NB4 (cell line): ENCODE data around the gene MRPL33.
A peak's percentile ranks its signal among the peaks of the same experiment; 100 is the strongest.

Experiments used
- DNase-seq: peaks from one replicate; pipeline ENCODE4 v3.0.0; 2010; ENCODE audit warnings: low read depth
- H3K4me3 ChIP-seq: one replicate; pipeline ENCODE4 v1.5.1; 2011; ENCODE audit warnings: mild to moderate bottlenecking, low read depth, low read length, moderate library complexity
- MYC ChIP-seq: IDR thresholded peaks from 2 replicates; pipeline ENCODE4 v1.6.1; 2011; ENCODE audit warnings: low read depth, low read length
- POLR2A ChIP-seq: IDR thresholded peaks from 2 replicates; pipeline ENCODE4 v1.6.1; 2011; ENCODE audit warnings: mild to moderate bottlenecking; ENCODE audit not compliant: insufficient read length; ENCODE audit errors: extremely low read depth
- TF ChIP-seq, protein P1 (sequence below): IDR thresholded peaks from one replicate; pipeline ENCODE4 v1.5.1; 2012; ENCODE audit warnings: low read depth, low read length
- TF ChIP-seq, protein P2 (sequence below): IDR thresholded peaks from 2 replicates; pipeline ENCODE4 v1.6.1; 2011; ENCODE audit warnings: low read depth, low read length

Gene MRPL33

DNA sequence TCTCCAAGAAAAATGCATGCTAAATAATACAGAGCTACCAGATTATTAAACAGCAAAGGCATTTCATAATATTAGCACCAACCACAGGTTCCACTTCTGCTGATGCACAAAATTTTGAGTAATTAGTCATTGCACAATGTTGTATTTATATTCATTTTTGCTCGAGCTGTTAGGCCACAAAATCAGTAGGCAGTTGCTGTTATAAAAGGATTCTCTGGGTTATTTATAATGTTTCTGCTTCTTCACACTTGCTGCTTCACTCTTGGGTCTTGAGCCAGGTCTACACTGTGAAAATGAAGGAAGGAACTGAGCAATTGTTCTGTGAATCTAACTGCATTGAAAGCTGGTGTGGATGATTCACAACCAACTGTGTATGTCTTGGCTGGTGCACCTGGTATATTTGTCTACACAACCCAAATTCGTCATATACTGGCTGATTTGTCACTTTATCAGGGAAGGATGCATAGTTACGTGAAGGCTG lies 38.3 kb downstream of the MRPL33 start:
- no peak overlapping the region for H3K4me3 ChIP-seq
- peak; percentile 89 for DNase-seq
- TF ChIP-seq, protein P1, sequence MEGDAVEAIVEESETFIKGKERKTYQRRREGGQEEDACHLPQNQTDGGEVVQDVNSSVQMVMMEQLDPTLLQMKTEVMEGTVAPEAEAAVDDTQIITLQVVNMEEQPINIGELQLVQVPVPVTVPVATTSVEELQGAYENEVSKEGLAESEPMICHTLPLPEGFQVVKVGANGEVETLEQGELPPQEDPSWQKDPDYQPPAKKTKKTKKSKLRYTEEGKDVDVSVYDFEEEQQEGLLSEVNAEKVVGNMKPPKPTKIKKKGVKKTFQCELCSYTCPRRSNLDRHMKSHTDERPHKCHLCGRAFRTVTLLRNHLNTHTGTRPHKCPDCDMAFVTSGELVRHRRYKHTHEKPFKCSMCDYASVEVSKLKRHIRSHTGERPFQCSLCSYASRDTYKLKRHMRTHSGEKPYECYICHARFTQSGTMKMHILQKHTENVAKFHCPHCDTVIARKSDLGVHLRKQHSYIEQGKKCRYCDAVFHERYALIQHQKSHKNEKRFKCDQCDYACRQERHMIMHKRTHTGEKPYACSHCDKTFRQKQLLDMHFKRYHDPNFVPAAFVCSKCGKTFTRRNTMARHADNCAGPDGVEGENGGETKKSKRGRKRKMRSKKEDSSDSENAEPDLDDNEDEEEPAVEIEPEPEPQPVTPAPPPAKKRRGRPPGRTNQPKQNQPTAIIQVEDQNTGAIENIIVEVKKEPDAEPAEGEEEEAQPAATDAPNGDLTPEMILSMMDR: no peak
- TF ChIP-seq POLR2A (no peak), MYC (no peak)
- TF ChIP-seq, protein P2, sequence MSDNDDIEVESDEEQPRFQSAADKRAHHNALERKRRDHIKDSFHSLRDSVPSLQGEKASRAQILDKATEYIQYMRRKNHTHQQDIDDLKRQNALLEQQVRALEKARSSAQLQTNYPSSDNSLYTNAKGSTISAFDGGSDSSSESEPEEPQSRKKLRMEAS: no peak

DNA sequence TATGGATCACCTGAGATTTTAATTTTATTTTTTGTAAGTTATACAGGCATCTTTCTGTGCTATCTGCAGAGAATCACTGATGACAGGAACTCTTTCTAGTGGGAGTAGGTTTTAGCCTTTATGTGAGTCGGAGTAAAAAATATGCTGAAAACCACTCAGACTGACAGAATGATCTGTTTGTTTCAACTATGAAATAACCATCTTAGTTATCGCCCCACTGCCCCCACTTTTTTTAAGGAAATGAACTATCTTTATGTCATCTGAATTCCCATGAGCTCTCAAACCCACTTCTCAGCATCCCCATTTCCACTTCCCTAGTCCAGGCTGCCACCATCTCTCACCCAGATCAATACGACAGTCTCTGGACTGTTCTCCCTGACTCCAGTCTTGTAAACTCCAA lies 38.9 kb downstream of the MRPL33 start:
- no peak overlapping the region for H3K4me3 ChIP-seq
- peak; percentile 65 for DNase-seq
- TF ChIP-seq, protein P2: no peak
- TF ChIP-seq POLR2A: no peak
- TF ChIP-seq, protein P1: no peak
- no peak for TF ChIP-seq MYC

DNA sequence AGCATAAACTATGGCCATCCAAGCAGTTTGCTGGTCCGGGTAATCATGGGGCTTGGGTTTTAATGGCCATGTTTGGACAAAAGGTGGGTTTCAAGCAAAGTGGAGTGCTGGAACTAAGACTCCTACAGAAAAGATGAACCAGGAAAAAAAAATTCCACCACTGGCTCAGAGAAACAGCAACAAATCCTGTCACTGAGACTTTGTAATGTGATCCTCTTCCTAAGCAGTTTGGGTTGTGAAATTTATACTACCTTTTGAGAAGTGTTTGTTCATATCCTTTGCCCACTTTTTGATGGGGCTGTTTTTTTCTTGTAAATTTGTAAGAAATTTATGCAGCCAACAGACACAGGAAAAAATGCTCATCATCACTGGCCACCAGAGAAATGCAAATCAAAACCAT lies 40.2 kb downstream of the MRPL33 start:
- TF ChIP-seq, protein P1: no peak
- TF ChIP-seq, protein P2: no peak
- TF ChIP-seq POLR2A (no peak), MYC (no peak)
- DNase-seq: no peak
- H3K4me3 ChIP-seq: no peak overlapping the region

DNA sequence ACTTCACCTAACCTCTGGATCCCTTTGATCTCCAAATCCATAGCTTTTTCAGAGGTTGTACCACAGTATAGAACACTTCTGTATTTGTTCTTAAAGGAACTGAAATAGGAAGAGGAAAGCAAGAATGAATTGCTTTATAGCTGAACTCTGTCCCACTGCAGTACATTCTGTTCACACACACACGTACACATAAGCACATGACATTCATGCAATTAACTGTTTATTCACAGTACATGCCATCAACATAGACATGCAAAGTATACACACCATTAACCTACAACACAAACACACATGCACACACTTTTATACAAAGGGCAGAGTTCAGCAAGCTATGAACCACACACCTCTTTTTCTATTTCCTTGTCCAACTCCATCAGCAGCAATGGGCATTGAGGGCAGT lies 43.2 kb downstream of the MRPL33 start:
- no peak for DNase-seq
- no peak overlapping the region for H3K4me3 ChIP-seq
- no peak for TF ChIP-seq POLR2A
- TF ChIP-seq, protein P2: no peak
- no peak for TF ChIP-seq MYC
- TF ChIP-seq, protein P1: no peak

DNA sequence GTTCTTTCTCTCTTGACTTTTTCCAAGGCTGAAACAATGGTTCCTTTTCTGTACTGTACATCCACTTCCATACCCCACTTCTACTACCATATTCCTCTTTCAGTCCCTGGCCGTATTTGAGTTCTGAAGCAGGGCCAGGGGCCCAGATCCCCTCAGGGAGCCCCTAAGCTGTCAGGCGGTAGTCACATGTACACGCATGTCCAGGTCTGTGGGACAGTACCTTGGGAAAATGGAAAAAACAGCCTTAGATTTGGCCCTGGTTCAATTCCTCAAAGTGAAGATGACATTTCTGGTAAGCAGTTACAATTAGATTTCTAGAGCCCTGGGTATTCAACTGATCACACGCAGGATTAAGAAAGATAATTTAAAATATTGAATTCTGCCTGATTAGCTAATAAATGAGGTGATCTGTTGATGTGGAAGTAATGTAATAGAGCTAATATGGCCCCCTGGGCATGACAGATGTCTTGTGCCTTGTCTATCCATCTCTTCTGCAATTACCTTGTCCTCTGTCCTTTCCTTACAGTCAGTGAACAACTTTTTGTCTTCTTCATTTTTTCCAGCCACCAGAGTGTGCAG lies 44.4 kb downstream of the MRPL33 start:
- no peak for DNase-seq
- H3K4me3 ChIP-seq: no peak overlapping the region
- TF ChIP-seq MYC (no peak), POLR2A (no peak)
- TF ChIP-seq, protein P2: no peak
- TF ChIP-seq, protein P1: no peak
